ENCODE results near the gene PCSK5. TPM values are rescaled to one million over a fixed set of nuclear protein-coding genes. Genes with fewer than 3 reads are reported as not detected.

Gene PCSK5
- total RNA-seq, 1 experiment from 2014 or later, result 6.9 TPM

- H2AFZ ChIP-seq (ENCODE audit: low read depth, low read length, poor library complexity, severe bottlenecking), result no peak overlapping the region
- no peaks in the 10 kb centered on the region for H3K9me3 ChIP-seq (ENCODE audit: control insufficient read depth in 1 of 2, insufficient read depth in 1 of 2, low read depth in 1 of 2, low read length in 2 of 2)
- CTCF ChIA-PET, result no interaction called here
- ATAC-seq (no peak), DNase-seq (ENCODE audit: low read depth, low spot score) (no peak)
- H3K4me2 ChIP-seq (ENCODE audit: low read length), result no peak overlapping the region
- no peaks in the 10 kb centered on the region for H3K27me3 ChIP-seq (ENCODE audit: insufficient read depth, low read length)
- no TSS peak for BruUV-seq (replicated peaks)
- no peaks in the 10 kb centered on the region for H3K36me3 ChIP-seq (ENCODE audit: control insufficient read depth in 1 of 2, insufficient read depth in 2 of 2, low read length in 2 of 2)
- H3K9ac ChIP-seq (ENCODE audit: low read length), result no peak overlapping the region
- TF ChIP-seq REST (IDR thresholded peaks at IDR 0.05; ENCODE audit: low read depth) (no peak), ZFX (IDR thresholded peaks at IDR 0.05) (no peak), CEBPB (IDR thresholded peaks at IDR 0.05; ENCODE audit: low read depth) (no peak), YY1 (IDR thresholded peaks at IDR 0.05; ENCODE audit: extremely low read depth, insufficient replicate concordance, low read depth, low read length) (no peak), ELF1 (IDR thresholded peaks at IDR 0.05; ENCODE audit: borderline replicate concordance, low read depth) (no peak), SRF (IDR thresholded peaks at IDR 0.05; ENCODE audit: low read depth) (no peak), CTCF (IDR thresholded peaks at IDR 0.05 in 2 of 3, conservative IDR thresholded peaks at IDR 0.05 in 1 of 3; ENCODE audit: borderline replicate concordance in 1 of 3, insufficient read depth in 1 of 3, low read depth in 2 of 3, low read length in 2 of 3) (no peak), POLR2A (IDR thresholded peaks at IDR 0.05; ENCODE audit: borderline replicate concordance, extremely low read depth, insufficient read depth, insufficient read length) (no peak), EZH2 (IDR thresholded peaks at IDR 0.05) (no peak), EZH2phosphoT487 (IDR thresholded peaks at IDR 0.05; ENCODE audit: borderline replicate concordance) (no peak), JUND (IDR thresholded peaks at IDR 0.05) (no peak), TCF7L2 (IDR thresholded peaks at IDR 0.05; ENCODE audit: borderline replicate concordance, extremely low read depth, insufficient read depth, insufficient read length) (no peak), SP1 (IDR thresholded peaks at IDR 0.05; ENCODE audit: low read depth) (no peak), CBX3 (IDR thresholded peaks at IDR 0.05; ENCODE audit: low read depth) (no peak), FOSL1 (IDR thresholded peaks at IDR 0.05; ENCODE audit: low read depth) (no peak), SIN3A (IDR thresholded peaks at IDR 0.05; ENCODE audit: low read depth) (no peak), RAD21 (IDR thresholded peaks at IDR 0.05; ENCODE audit: low read depth) (no peak)
- no peak overlapping the region for H3K27ac ChIP-seq (ENCODE audit: low read depth, low read length)
- RAD21 ChIA-PET (ENCODE audit: low non-redundant PET in 1 of 2, low total read pairs in 2 of 2, uncharacterized antibody in 2 of 2, unreplicated experiment in 2 of 2), result no interaction called here
- H3K9me2 ChIP-seq (ENCODE audit: insufficient read depth), result no peaks in the 10 kb centered on the region
- peaks cover 0 to 7% of the 10 kb centered on the region in 2 experiments; a peak in 2 of 4 replicates for H3K4me1 ChIP-seq (ENCODE audit: control insufficient read depth in 1 of 2, insufficient read depth in 2 of 2, low read length in 2 of 2)
- H3K4me3 ChIP-seq (replicated peaks in 1 of 2; ENCODE audit: low read depth in 1 of 2, low read length in 2 of 2), result no peak overlapping the region
- POLR2A ChIA-PET, result no interaction called here
- H3K79me2 ChIP-seq (ENCODE audit: insufficient read depth, low read length), result no peaks in the 10 kb centered on the region
- intact Hi-C loops (cut with micrococcal nuclease), result no loop called here
- no peaks in the 10 kb centered on the region for H4K20me1 ChIP-seq (ENCODE audit: insufficient read depth)
Observed at GRCh38 chr9:76112151-76112550, 221.7 kb downstream of the PCSK5 start.
